ENCODE measurements around the gene BHLHE41.

BHLHE41 gene

DNA sequence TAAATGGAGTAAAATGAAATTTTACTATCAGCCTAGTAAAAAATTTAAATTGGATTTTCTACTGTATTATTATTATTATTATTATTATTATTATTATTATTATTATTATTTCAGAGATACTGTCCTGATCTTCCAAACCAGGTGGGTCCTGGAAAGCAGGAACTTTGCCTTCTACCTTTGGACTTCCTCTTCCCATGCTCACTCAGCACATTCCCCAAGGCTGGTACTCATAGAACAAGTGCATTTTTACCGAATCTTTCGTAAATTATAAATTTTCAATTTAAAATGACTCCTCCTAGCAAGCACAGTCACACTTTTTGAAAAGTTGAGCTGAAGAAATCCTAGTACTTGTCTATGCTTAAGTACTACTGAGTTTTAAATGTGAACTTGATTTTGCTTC lies 29.7 kb downstream of the BHLHE41 start:
- FAIRE-seq: no peak
- no peak for DNase-seq (ENCODE audit: insufficient read length)
- no peak for TF ChIP-seq TAF1 (IDR thresholded peaks at IDR 0.05; ENCODE audit: borderline replicate concordance, low read depth, low read length)
- TF ChIP-seq POLR2AphosphoS5 (IDR thresholded peaks at IDR 0.05; ENCODE audit: low read depth, low read length): no peak
- no peak for TF ChIP-seq POLR2A (IDR thresholded peaks at IDR 0.05; ENCODE audit: low read depth, low read length)

DNA sequence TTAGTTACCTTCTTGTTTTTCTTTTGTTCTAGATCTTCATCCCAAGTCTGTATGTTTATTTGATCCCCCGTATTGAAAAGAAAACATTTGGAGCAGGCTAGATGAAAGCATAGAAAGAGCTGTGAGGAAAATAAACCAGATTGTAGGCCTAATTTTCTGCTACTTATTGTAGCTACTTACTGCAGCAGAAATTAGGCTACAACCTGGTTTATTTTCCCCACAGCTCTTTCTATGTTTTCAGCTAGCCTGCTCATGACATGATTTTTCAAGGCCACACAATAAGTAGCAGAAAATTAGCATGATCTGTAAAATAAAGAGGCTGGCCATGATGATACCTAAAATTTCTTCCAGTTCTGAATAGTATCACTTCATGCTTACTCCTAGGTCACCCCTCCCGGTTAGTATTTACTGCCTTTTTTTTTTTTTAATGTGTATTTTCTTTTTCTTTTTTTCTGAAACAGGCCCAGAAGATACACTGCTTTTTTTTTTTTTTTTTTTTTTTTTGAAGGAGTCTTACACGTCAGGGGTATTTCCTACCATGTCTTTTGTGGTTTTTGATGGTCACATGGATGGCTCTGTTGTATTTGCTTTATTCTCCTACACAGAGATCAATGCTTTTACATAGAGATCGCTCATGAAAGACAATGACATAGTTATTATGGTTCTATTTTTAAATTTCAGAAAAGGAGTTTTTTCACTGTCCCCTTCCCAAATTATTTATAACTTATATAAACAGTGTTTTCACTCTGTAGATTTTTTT lies 32.3 kb downstream of the BHLHE41 start:
- FAIRE-seq (no peak), DNase-seq (ENCODE audit: insufficient read length) (no peak)
- TF ChIP-seq POLR2AphosphoS5 (IDR thresholded peaks at IDR 0.05; ENCODE audit: low read depth, low read length): no peak
- no peak for TF ChIP-seq POLR2A (IDR thresholded peaks at IDR 0.05; ENCODE audit: low read depth, low read length)
- no peak for TF ChIP-seq TAF1 (IDR thresholded peaks at IDR 0.05; ENCODE audit: borderline replicate concordance, low read depth, low read length)

DNA sequence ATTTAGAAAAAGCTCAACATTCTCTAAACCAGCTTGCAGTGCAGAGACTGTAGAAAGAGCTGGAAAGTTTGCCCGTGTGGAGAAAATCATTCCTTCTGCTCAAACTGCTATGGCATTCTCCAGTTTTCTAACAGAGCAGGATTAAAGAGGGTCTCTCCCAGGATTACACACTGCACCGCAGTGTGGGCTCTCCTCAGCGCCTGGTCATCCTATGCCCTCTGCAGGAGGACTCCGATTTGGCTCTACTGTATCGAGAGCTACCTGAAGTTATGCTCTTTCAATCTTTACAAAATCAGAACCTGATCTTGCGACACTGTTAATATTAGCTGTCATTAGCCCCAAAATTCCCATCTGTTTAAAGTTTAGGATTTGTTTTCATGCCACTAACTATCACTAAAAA lies 33.0 kb downstream of the BHLHE41 start:
- DNase-seq (ENCODE audit: insufficient read length) (no peak), FAIRE-seq (no peak)
- TF ChIP-seq TAF1 (IDR thresholded peaks at IDR 0.05; ENCODE audit: borderline replicate concordance, low read depth, low read length): no peak
- TF ChIP-seq POLR2A (IDR thresholded peaks at IDR 0.05; ENCODE audit: low read depth, low read length): no peak
- TF ChIP-seq POLR2AphosphoS5 (IDR thresholded peaks at IDR 0.05; ENCODE audit: low read depth, low read length): no peak

DNA sequence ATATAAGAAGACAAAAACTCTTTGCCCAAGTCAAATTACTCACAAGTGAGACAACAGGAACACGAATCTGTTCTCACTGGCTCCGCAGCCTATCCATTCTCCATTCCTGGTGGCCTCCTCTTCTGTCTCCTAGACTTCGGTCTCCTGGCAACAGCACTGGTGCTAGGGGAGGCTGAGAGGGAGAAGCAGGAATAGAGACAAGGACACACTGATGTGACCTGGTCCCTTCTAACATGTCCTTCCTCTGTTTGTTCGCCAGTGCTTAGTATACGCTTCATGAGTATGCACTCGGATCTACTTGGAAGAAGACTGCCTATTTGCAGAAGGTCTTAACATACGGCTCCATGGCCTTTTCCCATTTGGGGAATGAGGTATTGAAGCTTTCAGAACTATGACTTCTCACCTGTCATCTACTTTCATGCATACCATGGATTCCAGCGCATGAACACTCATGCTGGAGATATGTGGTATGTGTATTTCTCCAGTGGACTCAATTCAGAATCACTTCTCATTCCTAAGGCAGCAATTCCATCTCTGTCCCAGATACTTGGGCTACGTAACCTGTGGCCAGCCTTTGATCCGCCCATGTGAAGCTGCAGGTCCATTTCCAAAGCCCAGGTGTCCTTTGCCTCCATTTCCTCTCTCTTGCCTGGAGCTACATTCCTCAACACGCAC lies 33.9 kb downstream of the BHLHE41 start:
- DNase-seq (ENCODE audit: insufficient read length) (no peak), FAIRE-seq (no peak)
- no peak for TF ChIP-seq POLR2A (IDR thresholded peaks at IDR 0.05; ENCODE audit: low read depth, low read length)

DNA sequence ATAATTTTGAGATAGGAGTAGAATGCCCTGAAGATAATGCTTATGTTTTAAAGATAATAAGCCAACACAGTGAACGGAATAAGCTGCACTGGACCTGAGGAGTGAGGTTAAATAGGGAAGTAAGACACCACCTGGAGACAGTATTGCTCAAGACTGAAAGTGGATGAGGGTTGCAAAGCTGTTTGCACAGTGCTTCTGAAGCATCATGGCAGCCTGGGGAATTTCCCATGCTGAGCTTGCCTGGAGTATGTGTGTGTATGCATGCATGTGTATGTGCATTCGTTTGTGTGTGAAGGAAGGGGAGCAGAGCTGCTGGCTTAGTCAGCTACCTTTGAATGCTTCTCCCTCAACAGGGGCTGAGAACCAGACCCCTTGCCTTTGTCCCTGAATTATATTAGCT lies 35.8 kb downstream of the BHLHE41 start:
- TF ChIP-seq TAF1 (IDR thresholded peaks at IDR 0.05; ENCODE audit: borderline replicate concordance, low read depth, low read length) (no peak), POLR2A (IDR thresholded peaks at IDR 0.05; ENCODE audit: low read depth, low read length) (no peak), POLR2AphosphoS5 (IDR thresholded peaks at IDR 0.05; ENCODE audit: low read depth, low read length) (no peak)
- FAIRE-seq: peak; percentile 96
- peak; percentile 24 for DNase-seq (ENCODE audit: insufficient read length)

DNA sequence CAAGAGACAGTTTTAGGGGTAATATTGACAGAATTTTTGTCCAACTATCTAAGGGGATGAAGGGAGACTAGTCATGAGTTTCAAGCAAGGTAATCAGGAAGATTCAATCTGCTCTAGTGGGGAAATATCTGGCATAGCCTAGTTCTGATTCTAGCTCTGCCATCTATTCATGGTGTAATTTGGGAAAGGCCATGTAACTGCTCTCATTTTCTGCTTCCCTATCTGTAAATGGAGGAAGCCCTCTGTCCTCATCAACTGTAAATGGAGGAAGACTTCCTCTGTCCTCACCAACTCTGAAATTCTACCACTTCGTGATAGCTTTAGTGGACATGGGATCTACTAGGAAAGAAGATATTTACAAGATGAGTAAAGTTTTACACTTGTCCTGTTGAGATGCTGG lies 37.9 kb downstream of the BHLHE41 start:
- TF ChIP-seq TAF1 (IDR thresholded peaks at IDR 0.05; ENCODE audit: borderline replicate concordance, low read depth, low read length) (no peak), POLR2AphosphoS5 (IDR thresholded peaks at IDR 0.05; ENCODE audit: low read depth, low read length) (no peak), POLR2A (IDR thresholded peaks at IDR 0.05; ENCODE audit: low read depth, low read length) (no peak)
- no peak for FAIRE-seq

DNA sequence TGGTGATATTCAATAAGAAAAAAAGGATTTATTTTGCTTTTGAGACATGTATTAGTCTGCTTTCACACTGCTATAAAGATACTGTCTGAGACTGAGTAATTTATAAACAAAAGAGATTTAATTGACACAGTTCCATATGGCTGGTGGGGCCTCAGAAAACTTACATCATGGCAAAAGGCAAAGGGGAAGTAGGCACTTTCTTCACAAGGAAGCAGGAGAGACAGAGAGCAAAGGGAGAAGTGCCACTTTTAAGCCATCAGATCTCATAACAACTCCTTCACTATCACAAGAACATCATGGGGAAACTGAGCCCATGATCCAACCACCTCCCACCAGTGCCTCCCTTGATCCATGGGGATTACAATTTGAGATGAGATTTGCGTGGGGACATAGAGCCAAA lies 43.9 kb downstream of the BHLHE41 start:
- FAIRE-seq (no peak), DNase-seq (ENCODE audit: insufficient read length) (no peak)
- TF ChIP-seq TAF1 (IDR thresholded peaks at IDR 0.05; ENCODE audit: borderline replicate concordance, low read depth, low read length): no peak
- TF ChIP-seq POLR2A (IDR thresholded peaks at IDR 0.05; ENCODE audit: low read depth, low read length): no peak
- TF ChIP-seq POLR2AphosphoS5 (IDR thresholded peaks at IDR 0.05; ENCODE audit: low read depth, low read length): no peak

More for the DNA sequence above, 37.9 kb downstream of the BHLHE41 start:
- no peak for DNase-seq (ENCODE audit: insufficient read length)

DNA sequence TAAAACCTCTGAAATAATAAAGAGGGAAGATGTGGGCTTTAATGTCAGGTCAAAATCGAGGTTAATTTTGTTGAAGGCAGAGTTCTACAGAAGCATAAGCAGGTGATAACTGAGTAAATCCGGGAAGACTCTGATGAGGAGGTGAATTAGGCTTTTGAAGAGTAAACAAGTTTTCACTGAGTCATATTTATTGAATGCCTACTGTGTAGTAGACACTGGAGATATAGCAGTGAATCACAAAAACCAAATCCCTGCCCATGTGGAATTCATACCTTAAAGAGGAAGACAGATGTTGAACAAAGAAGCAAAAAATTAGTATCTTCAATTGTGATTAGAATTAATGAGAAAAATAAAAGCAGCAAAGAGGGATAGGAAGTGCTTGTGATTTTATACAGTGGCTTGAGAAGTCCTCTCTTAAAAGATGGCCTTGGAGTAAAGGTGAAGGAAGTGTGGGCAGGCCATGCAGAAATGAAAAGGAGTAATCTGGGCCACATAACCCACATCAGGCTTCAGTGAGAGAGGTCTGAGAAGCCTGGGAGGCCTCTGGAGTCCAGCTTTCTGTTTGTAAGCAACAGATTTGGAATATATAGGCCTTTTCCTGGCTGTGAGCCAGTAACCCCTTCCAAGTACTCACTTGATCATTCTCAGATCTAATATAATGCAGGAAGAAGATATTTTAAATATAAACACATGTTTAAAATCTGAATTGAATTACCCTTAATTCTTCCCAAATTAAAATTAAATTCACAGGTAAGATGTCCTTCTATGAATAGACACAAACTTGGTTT lies 46.7 kb downstream of the BHLHE41 start:
- FAIRE-seq: no peak
- TF ChIP-seq POLR2AphosphoS5 (IDR thresholded peaks at IDR 0.05; ENCODE audit: low read depth, low read length): no peak
- no peak for TF ChIP-seq POLR2A (IDR thresholded peaks at IDR 0.05; ENCODE audit: low read depth, low read length)
- no peak for TF ChIP-seq TAF1 (IDR thresholded peaks at IDR 0.05; ENCODE audit: borderline replicate concordance, low read depth, low read length)
- no peak for DNase-seq (ENCODE audit: insufficient read length)
